ENCODE results near the gene NLN. TPM values are rescaled to one million over a fixed set of nuclear protein-coding genes. Genes with fewer than 3 reads are reported as not detected.

The NLN gene
- total and polyA plus RNA-seq, 3 experiments from 2014 or later = 2.7 to 30.4 (median 27.9) TPM

- Mint-ChIP-seq H3K27me3 (peaks cover 0 to 3% of the 10 kb centered on the region in 2 donors), H3K27ac (no peak overlapping the region), H3K4me1 (no peaks in the 10 kb centered on the region), H3K36me3 (peaks cover 0 to 9% (median 2%) of the 10 kb centered on the region in 3 donors), H3K9me3 (peaks cover 0 to 5% (median 1%) of the 10 kb centered on the region in 5 donors), H3K4me3 (no peak overlapping the region)
- Histone ChIP-seq H3K9me3 (ENCODE audit: low read length) (no peaks in the 10 kb centered on the region), H3K4me3 (ENCODE audit: low read length) (no peak overlapping the region), H3K27me3 (ENCODE audit: insufficient read depth, low read length, poor library complexity, severe bottlenecking) (no peaks in the 10 kb centered on the region), H3K27ac (ENCODE audit: low read depth, low read length) (no peak overlapping the region), H3K4me1 (ENCODE audit: insufficient read depth, low read length) (no peaks in the 10 kb centered on the region), H3K36me3 (ENCODE audit: insufficient read depth, low read length) (no peaks in the 10 kb centered on the region)
- no peak for DNase-seq
- POLR2A ChIA-PET = no interaction called here
- CTCF ChIA-PET = no interaction called here
These were observed 154.5 kb downstream of the NLN start for GRCh38 chr5:65876496-65876895.

GRCh38 chr5:65876970-65877369 is 155.0 kb downstream of the NLN start:
- Mint-ChIP-seq H3K4me1 (no peaks in the 10 kb centered on the region), H3K9me3 (peaks cover 0 to 5% (median 0%) of the 10 kb centered on the region in 5 donors), H3K27ac (peak overlapping the region in 1 of 8 donors; percentile 46), H3K27me3 (peaks cover 0 to 3% of the 10 kb centered on the region in 2 donors), H3K36me3 (peaks cover 0 to 9% (median 2%) of the 10 kb centered on the region in 3 donors), H3K4me3 (no peak overlapping the region)
- DNase-seq = no peak
- no peaks in the 10 kb centered on the region for H3K36me3 ChIP-seq (ENCODE audit: insufficient read depth, low read length)
- no peaks in the 10 kb centered on the region for H3K4me1 ChIP-seq (ENCODE audit: insufficient read depth, low read length)
- CTCF ChIA-PET = no interaction called here
- H3K27ac ChIP-seq (ENCODE audit: low read depth, low read length) = no peak overlapping the region
- no peak overlapping the region for H3K4me3 ChIP-seq (ENCODE audit: low read length)
- POLR2A ChIA-PET = no interaction called here
- no peaks in the 10 kb centered on the region for H3K9me3 ChIP-seq (ENCODE audit: low read length)
- no peaks in the 10 kb centered on the region for H3K27me3 ChIP-seq (ENCODE audit: insufficient read depth, low read length, poor library complexity, severe bottlenecking)

Other genes starting within 250 kb of the NLN start
- 1 to 10 TPM in 1 of 2 experiments, under 1 TPM in 1; 0.93 to 1.2 TPM for gene ADAMTS6, start 240.3 kb upstream of the NLN start, total RNA-seq
- gene ADAMTS6, start 240.3 kb upstream of the NLN start, polyA plus RNA-seq = 0.23 TPM
- 10 to 100 TPM; 65.4 to 67.6 TPM for gene CENPK, start 159.0 kb upstream of the NLN start, total RNA-seq
- gene CENPK, start 159.0 kb upstream of the NLN start, polyA plus RNA-seq = 27.3 TPM
- 10 to 100 TPM; 46.4 to 50.5 TPM for gene PPWD1, start 158.9 kb upstream of the NLN start, total RNA-seq
- gene PPWD1, start 158.9 kb upstream of the NLN start, polyA plus RNA-seq = 34.8 TPM
- 1 to 10 TPM; 7.8 to 9.8 TPM for gene TRIM23, start 97.9 kb upstream of the NLN start, total RNA-seq
- gene TRIM23, start 97.9 kb upstream of the NLN start, polyA plus RNA-seq = 12.8 TPM
- 1 to 10 TPM; 8.2 to 8.5 TPM for gene SHLD3, start 97.2 kb upstream of the NLN start, total RNA-seq
- 4.2 TPM for gene SHLD3, start 97.2 kb upstream of the NLN start, polyA plus RNA-seq
- gene TRAPPC13, start 97.2 kb upstream of the NLN start, total RNA-seq = 10 to 100 TPM; 24.1 to 25.2 TPM
- 15.7 TPM for gene TRAPPC13, start 97.2 kb upstream of the NLN start, polyA plus RNA-seq
- 10 to 100 TPM; 12.2 to 14.9 TPM for gene SGTB, start 96 bp upstream of the NLN start, total RNA-seq
- 16.3 TPM for gene SGTB, start 96 bp upstream of the NLN start, polyA plus RNA-seq
- gene ERBIN, start 204.4 kb downstream of the NLN start, total RNA-seq = 10 to 100 TPM; 40.9 to 43.1 TPM
- 49.0 TPM for gene ERBIN, start 204.4 kb downstream of the NLN start, polyA plus RNA-seq

Data from CD8-positive, alpha-beta memory T cell (primary cell).